Naive thymus-derived CD4-positive, alpha-beta T cell (primary cell): Measurements from ENCODE around the gene NNMT. TPM values are rescaled to one million over a fixed set of nuclear protein-coding genes. Genes with fewer than 3 reads are reported as not detected.

Source experiments
- ATAC-seq: fragments of 150-1000 bp; cut with Tn5 transposase; 2 replicates; pipeline ENCODE4 v1.10.0; 2021; ENCODE audit warnings: mild to moderate bottlenecking, moderate library complexity
- CTCF ChIA-PET: fragments of 350-600 bp; sonication (Branson Sonifier 250); formaldehyde crosslinking; loops from one replicate; lab custom pipeline; 2021; ENCODE audit warnings: antibody characterized with exemption; lab: Charles Lee
- POLR2A ChIA-PET: fragments of 350-600 bp; sonication (Branson Sonifier 250); formaldehyde crosslinking; loops from one replicate; lab custom pipeline; 2021; ENCODE audit warnings: antibody characterized with exemption, inconsistent platforms; lab: Charles Lee
- DNase-seq, 9 donors: peaks; one replicate each; pipeline versions ENCODE4 v3.0.0 to v3.0.0-alpha.2; 2020 to 2022; ENCODE audit warnings: mixed read lengths in 1 of 9
- H3K27ac ChIP-seq: one replicate; pipeline ENCODE4 v1.7.0; 2013; ENCODE audit warnings: mild to moderate bottlenecking, low read depth, low read length, moderate library complexity
- H3K27me3 ChIP-seq, 2 donors: one replicate each; pipeline ENCODE4 v1.7.0; 2013; ENCODE audit warnings: low read length in 2 of 2, mild to moderate bottlenecking in 2 of 2, moderate library complexity in 2 of 2; ENCODE audit not compliant: control insufficient read depth in 2 of 2, insufficient read depth in 2 of 2
- H3K36me3 ChIP-seq, 3 experiments: 1 replicate in 2 of 3; 2 replicates in 1 of 3; pipeline ENCODE4 v1.7.0; 2013; ENCODE audit warnings: low read length in 3 of 3, mild to moderate bottlenecking in 3 of 3, moderate library complexity in 1 of 3; ENCODE audit not compliant: insufficient read depth in 3 of 3, control insufficient read depth in 2 of 3
- H3K4me1 ChIP-seq, 2 donors: one replicate each; pipeline ENCODE4 v1.7.0; 2013; ENCODE audit warnings: low read length in 2 of 2, mild to moderate bottlenecking in 2 of 2, moderate library complexity in 1 of 2; ENCODE audit not compliant: control insufficient read depth in 2 of 2, insufficient read depth in 2 of 2
- H3K4me3 ChIP-seq: 2 replicates; pipeline ENCODE4 v1.7.0; 2013; ENCODE audit warnings: mild to moderate bottlenecking, low read length
- H3K9me3 ChIP-seq, 3 experiments: 1 replicate in 2 of 3; 2 replicates in 1 of 3; pipeline ENCODE4 v1.7.0; 2013; ENCODE audit warnings: low read length in 3 of 3; ENCODE audit not compliant: control insufficient read depth in 2 of 3
- H3K27ac Mint-ChIP-seq, 9 donors: one replicate each; pipeline ENCODE4 v1.8.0; 2020 to 2022; ENCODE audit warnings: mixed read lengths in 9 of 9, mild to moderate bottlenecking in 8 of 9, moderate library complexity in 5 of 9, inconsistent platforms in 2 of 9
- H3K27me3 Mint-ChIP-seq, 5 donors: one replicate each; pipeline ENCODE4 v1.8.0; 2021 to 2022; ENCODE audit warnings: mixed read lengths in 5 of 5, mild to moderate bottlenecking in 1 of 5
- H3K36me3 Mint-ChIP-seq, 5 donors: one replicate each; pipeline ENCODE4 v1.8.0; 2020 to 2022; ENCODE audit warnings: mixed read lengths in 5 of 5, mild to moderate bottlenecking in 3 of 5, inconsistent platforms in 1 of 5
- H3K4me1 Mint-ChIP-seq, 7 donors: one replicate each; pipeline ENCODE4 v1.8.0; 2020 to 2022; ENCODE audit warnings: mixed read lengths in 7 of 7, mild to moderate bottlenecking in 3 of 7, inconsistent platforms in 1 of 7
- H3K4me3 Mint-ChIP-seq, 10 donors: one replicate each; pipeline ENCODE4 v1.8.0; 2020 to 2022; ENCODE audit warnings: mild to moderate bottlenecking in 10 of 10, mixed read lengths in 10 of 10, moderate library complexity in 6 of 10, inconsistent platforms in 2 of 10
- H3K9me3 Mint-ChIP-seq, 11 donors: one replicate each; pipeline ENCODE4 v1.8.0; 2020 to 2022; ENCODE audit warnings: mixed read lengths in 11 of 11, mild to moderate bottlenecking in 4 of 11, inconsistent platforms in 1 of 11, moderate library complexity in 1 of 11
- intact Hi-C, 2 donors: fragments of 100-400 bp; cut with micrococcal nuclease; formaldehyde crosslinking; loops; one replicate each; pipeline ENCODE4 v1.15.1; 2023
- polyA plus RNA-seq, 2 donors: library from polyadenylated mRNA; unstranded; fragments of 300-500 nt; fragmentation: Illumina TruSeq; gene quantifications; one replicate each; pipeline ENCODE4 v1.2.3, GENCODE V29; 2021
- total RNA-seq, 6 experiments: library from RNA in 5 of 6; stranded (reverse) in 5 of 6; gene quantifications; 1 replicate in 5 of 6; 2 replicates in 1 of 6; pipeline ENCODE4 v1.2.3 and lab custom pipeline; 2021 to 2026

The NNMT gene
- total and polyA plus RNA-seq, 7 experiments from 2014 or later, result not detected

- intact Hi-C loops, result no loop called here
- ChIA-PET CTCF (no interaction called here), POLR2A (interaction anchor here (0.6 kb wide), 1 partner anchor 141 kb away, joined by 3 read pairs; no protein-coding TSS in a partner anchor)
- H3K27me3 Mint-ChIP-seq, result peaks cover 12 to 32% (median 30%) of the 10 kb centered on the region in 5 donors
- Histone ChIP-seq H3K36me3 (no peaks in the 10 kb centered on the region), H3K27me3 (no peaks in the 10 kb centered on the region), H3K27ac (no peak overlapping the region), H3K4me3 (no peak overlapping the region), H3K4me1 (no peaks in the 10 kb centered on the region), H3K9me3 (no peaks in the 10 kb centered on the region)
- no peak for DNase-seq
- no peak overlapping the region for H3K4me3 Mint-ChIP-seq
- no peak overlapping the region for H3K27ac Mint-ChIP-seq
- H3K36me3 Mint-ChIP-seq, result no peaks in the 10 kb centered on the region
- H3K4me1 Mint-ChIP-seq, result no peaks in the 10 kb centered on the region
- H3K9me3 Mint-ChIP-seq, result peaks cover 0 to 2% (median 0%) of the 10 kb centered on the region in 11 donors
- no peak for ATAC-seq
Observed at GRCh38 chr11:114269498-114269897, 26.7 kb upstream of the NNMT start.

GRCh38 chr11:114270531-114271270, 25.5 kb upstream of the NNMT start:
- H3K27ac Mint-ChIP-seq, result peak overlapping the region in 1 of 9 donors; percentile 23
- POLR2A ChIA-PET, result no interaction called here
- H3K36me3 ChIP-seq, result no peaks in the 10 kb centered on the region
- H3K27me3 ChIP-seq, result no peaks in the 10 kb centered on the region
- CTCF ChIA-PET, result interaction anchor here (1.3 kb wide), 1 partner anchor 9 kb away, joined by 5 read pairs; no protein-coding TSS in a partner anchor
- no peaks in the 10 kb centered on the region for H3K9me3 ChIP-seq
- no peaks in the 10 kb centered on the region for H3K4me1 ChIP-seq
- peaks cover 0 to 2% (median 0%) of the 10 kb centered on the region in 11 donors for H3K9me3 Mint-ChIP-seq
- no peak for DNase-seq
- no peak overlapping the region for H3K27ac ChIP-seq
- no peak for ATAC-seq
- H3K36me3 Mint-ChIP-seq, result no peaks in the 10 kb centered on the region
- intact Hi-C loops, result no loop called here
- no peak overlapping the region for H3K4me3 Mint-ChIP-seq
- H3K4me1 Mint-ChIP-seq, result no peaks in the 10 kb centered on the region
- H3K27me3 Mint-ChIP-seq, result peaks cover 18 to 41% (median 37%) of the 10 kb centered on the region in 5 donors
- no peak overlapping the region for H3K4me3 ChIP-seq

- POLR2A ChIA-PET, result no interaction called here
- Mint-ChIP-seq H3K36me3 (no peaks in the 10 kb centered on the region), H3K4me1 (no peaks in the 10 kb centered on the region), H3K9me3 (peaks cover 0 to under 1% (median 0%) of the 10 kb centered on the region in 11 donors), H3K27ac (no peak overlapping the region), H3K4me3 (no peak overlapping the region), H3K27me3 (peaks cover 19 to 42% (median 36%) of the 10 kb centered on the region in 5 donors)
- Histone ChIP-seq H3K36me3 (no peaks in the 10 kb centered on the region), H3K27me3 (no peaks in the 10 kb centered on the region), H3K27ac (no peak overlapping the region), H3K4me1 (no peaks in the 10 kb centered on the region), H3K4me3 (no peak overlapping the region), H3K9me3 (no peaks in the 10 kb centered on the region)
- no peak for ATAC-seq
- CTCF ChIA-PET, result interaction anchor here (1.3 kb wide), 1 partner anchor 10 kb away, joined by 5 read pairs; no protein-coding TSS in a partner anchor
- no peak for DNase-seq
- intact Hi-C loops, result no loop called here
Observed at GRCh38 chr11:114271316-114271715, 24.9 kb upstream of the NNMT start.

- CTCF ChIA-PET, result no interaction called here
- no peak for ATAC-seq
- peaks cover 22 to 50% (median 39%) of the 10 kb centered on the region in 5 donors for H3K27me3 Mint-ChIP-seq
Observed at GRCh38 chr11:114272311-114272710, 23.9 kb upstream of the NNMT start.

GRCh38 chr11:114273071-114273470, 23.1 kb upstream of the NNMT start:
- peaks cover 24 to 48% (median 38%) of the 10 kb centered on the region in 5 donors for H3K27me3 Mint-ChIP-seq
- CTCF ChIA-PET, result interaction anchor here (0.6 kb wide), 1 partner anchor 377 kb away, joined by 4 read pairs; no protein-coding TSS in a partner anchor

More at GRCh38 chr11:114272311-114272710, 23.9 kb upstream of the NNMT start:
- H3K27me3 ChIP-seq, result no peaks in the 10 kb centered on the region
- H3K36me3 ChIP-seq, result no peaks in the 10 kb centered on the region
- no peak overlapping the region for H3K4me3 ChIP-seq
- no peaks in the 10 kb centered on the region for H3K4me1 ChIP-seq
- Mint-ChIP-seq H3K36me3 (no peaks in the 10 kb centered on the region), H3K4me3 (no peak overlapping the region), H3K27ac (no peak overlapping the region), H3K9me3 (no peaks in the 10 kb centered on the region), H3K4me1 (no peaks in the 10 kb centered on the region)
- H3K27ac ChIP-seq, result no peak overlapping the region
- POLR2A ChIA-PET, result no interaction called here
- H3K9me3 ChIP-seq, result no peaks in the 10 kb centered on the region
- no peak for DNase-seq
- intact Hi-C loops, result no loop called here

GRCh38 chr11:114273890-114274635, 22.1 kb upstream of the NNMT start:
- ATAC-seq (no peak), DNase-seq (no peak)
- H3K9me3 ChIP-seq, result no peaks in the 10 kb centered on the region
- Mint-ChIP-seq H3K4me3 (no peak overlapping the region), H3K27me3 (peaks cover 26 to 54% (median 43%) of the 10 kb centered on the region in 5 donors), H3K36me3 (no peaks in the 10 kb centered on the region), H3K9me3 (no peaks in the 10 kb centered on the region), H3K4me1 (no peaks in the 10 kb centered on the region), H3K27ac (no peak overlapping the region)
- CTCF ChIA-PET, result interaction anchor here (1.4 kb wide), 1 partner anchor 12 kb away, joined by 4 read pairs; no protein-coding TSS in a partner anchor
- H3K4me3 ChIP-seq, result no peak overlapping the region
- intact Hi-C loops, result no loop called here
- H3K36me3 ChIP-seq, result no peaks in the 10 kb centered on the region
- POLR2A ChIA-PET, result interaction anchor here (0.9 kb wide), 1 partner anchor 9 kb away, joined by 3 read pairs; no protein-coding TSS in a partner anchor
- no peaks in the 10 kb centered on the region for H3K4me1 ChIP-seq
- H3K27ac ChIP-seq, result no peak overlapping the region
- no peaks in the 10 kb centered on the region for H3K27me3 ChIP-seq

More at GRCh38 chr11:114273071-114273470, 23.1 kb upstream of the NNMT start:
- H3K4me3 Mint-ChIP-seq, result no peak overlapping the region
- no peaks in the 10 kb centered on the region for H3K36me3 Mint-ChIP-seq
- Histone ChIP-seq H3K27ac (no peak overlapping the region), H3K27me3 (no peaks in the 10 kb centered on the region), H3K4me3 (no peak overlapping the region), H3K9me3 (no peaks in the 10 kb centered on the region), H3K4me1 (no peaks in the 10 kb centered on the region), H3K36me3 (no peaks in the 10 kb centered on the region)
- intact Hi-C loops, result no loop called here
- no peaks in the 10 kb centered on the region for H3K9me3 Mint-ChIP-seq
- ATAC-seq (no peak), DNase-seq (no peak)
- H3K4me1 Mint-ChIP-seq, result no peaks in the 10 kb centered on the region
- no peak overlapping the region for H3K27ac Mint-ChIP-seq
- POLR2A ChIA-PET, result no interaction called here
